NCI-H146 treated with DMSO at 0.1 percent for 48 hours (cell line): ENCODE results near the gene LEKR1.
A peak's percentile ranks its signal among the peaks of the same experiment; 100 is the strongest.
"Not testable (repeated sequence)": the region's sequence is repeated elsewhere in the genome, so short reads cannot be mapped to it uniquely, and the experiment has no call there.

ENCODE experiments used
- DNase-seq: peaks from one replicate; lab custom pipeline; 2025; ENCODE audit not compliant: unreplicated experiment; lab: John Stamatoyannopoulos, UW

LEKR1 gene

DNA sequence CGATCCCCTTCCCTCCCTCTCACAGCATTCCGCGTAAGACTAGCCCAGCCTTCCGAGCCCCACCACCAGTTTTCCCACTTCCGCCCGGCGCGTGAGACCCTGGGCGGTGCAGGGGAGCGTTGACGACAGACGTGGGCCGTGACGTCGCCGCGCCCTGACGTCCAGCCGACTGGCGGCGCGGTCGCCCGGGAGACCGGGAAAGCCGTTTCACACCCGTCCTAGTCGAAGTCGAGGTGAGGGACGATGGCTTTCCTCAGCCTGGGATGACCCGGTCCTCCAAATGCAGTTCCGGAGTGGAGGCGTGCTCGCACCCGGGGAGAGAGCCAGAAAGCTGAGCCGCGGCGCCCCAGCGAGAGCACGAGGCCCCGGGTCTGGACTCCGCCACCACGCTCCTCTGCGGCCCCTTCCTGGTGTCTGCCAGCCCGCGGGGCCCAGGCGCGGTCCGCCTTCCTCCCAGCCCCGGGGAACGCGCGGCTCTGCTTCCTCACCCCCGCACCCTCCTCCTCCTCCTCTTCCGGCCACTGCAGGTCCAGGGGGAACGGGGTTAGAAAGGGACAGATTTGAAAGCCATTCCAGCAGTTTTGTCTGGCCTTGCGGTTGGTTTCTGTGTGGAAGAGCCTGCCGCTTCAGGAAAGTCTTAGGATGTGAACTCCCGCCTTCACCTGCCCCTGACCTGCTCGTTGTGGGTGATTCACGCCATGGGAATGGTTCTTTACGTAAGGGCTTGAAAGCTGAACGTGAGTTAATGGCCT, at the start of gene LEKR1:
Gene LEKR1 (plus strand): TSS at position 210 of the 752 bp plus-strand sequence. CDS start 2,977 bp downstream, outside the sequence.
- peak; percentile 93 for DNase-seq

DNA sequence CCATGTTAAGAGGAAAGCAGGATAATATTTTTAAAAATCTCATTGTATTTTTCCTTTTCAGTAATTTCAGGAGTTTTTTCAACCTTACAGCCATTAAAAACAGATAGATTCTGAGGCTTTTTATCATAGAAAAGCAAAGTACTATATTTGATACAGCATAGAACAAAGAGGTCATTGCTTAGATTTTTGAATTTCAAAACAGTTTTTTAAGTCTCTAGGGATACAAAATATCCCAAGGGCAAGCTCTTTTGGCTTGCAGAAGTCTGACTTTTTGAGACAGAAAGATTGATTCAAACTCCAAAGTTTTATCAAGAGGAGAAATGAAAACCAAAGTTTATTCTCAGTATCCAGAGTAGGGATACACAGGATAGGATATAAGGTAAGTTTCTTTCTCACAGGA, 49.3 kb upstream of the LEKR1 start:
- no peak for DNase-seq

DNA sequence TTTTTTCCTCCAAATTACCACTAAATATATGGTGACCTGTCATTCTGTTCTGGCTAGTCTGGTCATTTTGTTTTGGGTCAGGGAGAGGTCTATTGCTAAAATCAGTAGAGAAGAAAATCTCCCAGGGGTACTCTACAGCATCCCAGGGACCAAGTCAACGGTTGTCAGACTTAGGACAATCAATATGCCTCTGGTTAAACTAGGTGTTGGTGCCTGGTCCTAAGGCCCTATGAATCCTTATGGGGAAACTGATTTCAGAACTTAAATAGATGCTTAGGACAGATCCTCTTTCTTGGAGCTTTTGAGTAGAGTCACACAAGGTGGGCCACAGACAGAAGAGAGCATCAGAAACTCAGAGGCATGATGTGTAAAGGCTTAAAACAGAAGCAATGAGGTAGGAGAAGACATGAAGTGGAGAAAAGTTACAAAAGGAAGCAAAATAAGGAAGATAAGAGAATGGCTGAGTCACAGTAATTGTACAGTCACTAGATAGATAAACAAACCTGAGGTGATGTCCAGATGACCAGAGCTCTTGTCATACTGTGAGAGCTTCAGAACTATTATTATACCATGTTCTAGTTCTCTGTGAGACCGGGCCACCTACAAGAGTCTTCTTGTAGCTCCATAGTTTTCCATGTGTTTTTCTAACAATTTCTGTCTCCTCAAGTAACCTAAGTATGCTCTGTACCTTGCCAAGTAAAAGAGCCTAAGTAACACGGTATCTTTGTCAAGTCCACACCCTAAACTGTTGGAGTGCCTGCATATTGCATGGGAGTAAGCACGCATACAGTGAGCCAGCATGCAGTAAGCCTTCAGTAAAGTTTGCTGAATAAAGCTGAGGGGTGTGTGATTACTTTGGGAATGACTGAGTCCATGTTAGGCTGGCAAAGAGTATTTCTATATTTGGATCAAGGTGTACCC, 44.6 kb upstream of the LEKR1 start:
- no peak for DNase-seq

DNA sequence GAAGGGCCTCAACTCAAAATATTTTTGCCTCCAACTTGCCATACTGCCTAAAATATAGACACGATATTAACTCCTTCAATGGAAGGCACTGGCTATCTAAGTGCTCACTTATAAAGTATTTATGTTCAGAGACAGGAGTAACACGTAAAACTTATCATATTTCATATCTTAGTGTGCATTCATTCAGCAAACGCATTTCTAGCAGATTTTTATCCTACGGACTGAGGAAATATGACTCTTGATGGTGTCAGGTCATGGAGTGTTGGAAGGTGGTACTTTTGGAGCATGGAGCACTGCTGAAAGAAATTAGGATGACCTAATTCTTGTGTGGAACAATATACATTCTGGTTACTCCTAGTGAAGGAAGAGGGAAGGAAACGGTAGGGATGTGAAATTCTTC, 43.8 kb upstream of the LEKR1 start:
- DNase-seq: no peak

DNA sequence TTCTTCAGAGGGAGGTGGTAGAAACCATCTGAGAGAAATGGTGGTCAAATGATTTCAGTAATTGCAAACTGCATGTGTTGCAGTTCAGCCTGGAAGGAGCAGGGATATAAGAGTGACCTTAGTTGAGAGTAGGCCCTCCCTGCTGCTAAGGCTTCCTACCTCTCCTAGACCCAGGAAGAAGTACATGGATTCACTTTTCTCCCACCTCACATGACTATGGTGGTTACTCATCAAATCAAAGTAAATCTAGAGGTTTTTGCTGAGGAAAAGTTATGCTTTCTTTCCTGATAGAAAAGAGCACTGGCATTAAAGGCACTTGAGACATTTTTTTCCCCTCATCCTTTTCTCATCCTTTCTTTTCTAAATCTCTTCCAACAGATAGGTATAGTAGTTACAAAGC, 43.2 kb upstream of the LEKR1 start:
- DNase-seq: no peak

DNA sequence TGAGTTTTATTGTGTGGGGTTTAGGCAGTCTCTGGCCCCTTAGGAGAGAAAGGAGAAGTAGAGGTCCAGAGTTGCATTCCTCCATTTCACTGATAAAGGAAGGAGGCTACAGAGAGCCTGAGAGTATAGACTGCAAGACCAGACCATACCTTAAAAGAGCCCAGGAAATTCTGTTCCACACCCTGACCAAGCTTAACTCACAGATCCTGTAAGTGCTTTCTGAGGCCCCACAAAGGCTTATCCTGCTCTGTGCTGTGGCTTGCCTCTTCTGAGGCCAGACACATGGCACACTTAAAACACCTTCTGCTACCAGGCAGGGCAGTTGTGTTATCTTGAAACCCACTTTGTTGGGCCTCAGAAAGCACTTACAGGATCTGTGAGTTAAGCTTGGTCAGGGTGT, 39.2 kb upstream of the LEKR1 start:
- no peak for DNase-seq

DNA sequence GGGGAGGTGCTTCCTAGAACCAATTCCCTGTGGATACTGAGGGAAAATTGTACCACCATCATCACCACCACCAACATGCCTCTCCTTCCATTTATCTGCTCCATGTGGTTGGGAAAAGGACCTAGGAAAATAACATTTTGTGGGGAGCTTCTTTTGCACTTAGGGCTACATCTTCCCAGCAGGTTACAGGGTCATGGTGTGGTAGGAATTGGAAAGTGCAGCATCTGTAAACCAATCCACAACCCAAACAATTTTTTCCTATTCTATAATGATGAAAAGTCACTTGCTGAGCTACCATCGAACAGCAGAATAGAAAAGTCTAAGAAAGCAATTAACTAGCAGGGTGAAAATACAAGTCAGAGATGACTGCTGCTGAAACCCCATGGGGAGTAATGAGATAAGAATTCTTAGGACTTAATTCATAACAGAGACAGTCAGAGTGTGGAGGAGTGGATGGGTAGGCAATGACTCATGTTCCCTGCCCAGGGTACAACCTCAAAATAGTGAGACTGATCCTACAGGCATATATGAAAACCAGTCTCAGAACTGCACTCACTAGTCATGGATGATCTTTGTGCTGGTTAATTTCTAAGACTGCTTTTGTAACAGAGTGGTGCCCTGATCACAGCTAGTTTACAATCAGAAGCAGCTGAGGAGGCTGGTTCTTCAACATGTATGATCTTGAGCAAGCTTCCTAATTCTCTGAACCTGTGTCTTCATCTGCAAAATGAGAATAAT, 38.1 kb upstream of the LEKR1 start:
- no peak for DNase-seq

DNA sequence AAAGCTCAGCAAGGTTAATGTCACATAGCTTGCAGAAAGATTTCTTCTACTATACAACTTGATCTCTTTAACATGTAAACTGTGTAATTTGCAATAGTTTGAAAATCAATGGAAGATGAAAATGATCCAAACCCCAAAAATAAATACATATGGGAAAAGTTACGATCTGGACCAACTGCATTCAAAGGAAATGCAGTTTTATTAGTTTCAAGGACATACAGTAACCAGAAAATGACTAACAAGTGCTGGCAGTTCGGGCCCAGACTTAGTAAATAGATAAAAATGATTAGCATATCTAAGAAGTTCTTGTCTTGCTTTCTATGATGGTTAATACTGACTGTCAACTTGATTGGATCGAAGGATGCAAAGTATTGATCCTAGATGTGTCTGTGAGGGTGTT, 37.3 kb upstream of the LEKR1 start:
- DNase-seq: no peak

DNA sequence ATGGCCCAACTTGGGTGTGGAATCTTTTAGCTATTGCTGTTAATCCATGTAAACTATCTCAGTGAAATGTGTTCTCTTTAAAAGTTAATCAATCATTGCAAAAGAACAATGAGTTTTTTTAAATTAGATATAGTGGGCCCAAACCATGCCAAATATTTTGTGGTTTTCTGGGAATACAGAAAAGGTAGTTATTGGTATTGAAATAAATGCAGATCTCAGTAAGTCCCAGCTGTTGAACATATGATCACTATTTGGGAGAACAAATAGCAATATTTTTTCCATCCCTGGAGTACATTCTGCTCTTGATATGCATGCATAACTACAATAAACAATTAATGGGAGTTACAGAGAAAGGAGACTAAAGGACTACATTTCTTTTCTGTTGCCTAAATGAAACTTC, 36.0 kb upstream of the LEKR1 start:
- no peak for DNase-seq

DNA sequence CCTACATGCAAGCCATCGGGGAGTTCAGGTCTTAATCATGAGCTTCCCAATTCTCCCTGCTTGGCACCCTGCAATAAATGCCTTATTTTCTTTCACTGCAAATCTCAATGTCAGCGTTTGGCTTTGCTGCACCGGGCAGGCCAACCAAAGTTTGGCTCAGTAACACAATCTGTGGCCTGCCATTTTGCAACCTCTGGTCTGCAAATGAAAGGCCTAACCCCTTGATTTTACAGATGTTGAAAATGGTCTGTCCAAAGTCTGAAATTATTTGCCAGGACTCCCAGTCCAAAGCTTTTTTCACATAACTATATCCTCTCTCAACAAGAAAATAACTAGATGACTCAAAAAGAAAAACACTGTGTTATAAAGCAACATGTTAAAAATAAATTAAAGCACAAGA, 34.0 kb upstream of the LEKR1 start:
- no peak for DNase-seq

DNA sequence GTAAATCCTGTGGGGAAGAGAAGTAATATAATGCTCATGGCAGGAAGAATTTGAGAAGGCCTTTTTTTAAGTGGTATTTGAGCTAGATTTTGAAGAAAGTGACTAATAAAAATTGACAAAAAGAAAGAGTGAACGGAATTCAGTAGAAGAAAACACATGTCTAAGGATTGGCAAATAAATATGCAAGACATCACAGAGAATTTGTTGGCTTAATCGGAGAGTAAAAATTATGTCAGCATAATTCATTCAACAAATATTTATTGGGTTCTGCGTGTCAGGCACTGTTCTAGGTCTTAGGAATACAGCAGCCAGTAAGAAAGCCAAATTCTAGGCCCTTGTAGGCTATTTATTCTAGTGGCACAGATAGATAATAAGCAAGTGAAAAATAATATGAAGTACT, 33.6 kb upstream of the LEKR1 start:
- no peak for DNase-seq

DNA sequence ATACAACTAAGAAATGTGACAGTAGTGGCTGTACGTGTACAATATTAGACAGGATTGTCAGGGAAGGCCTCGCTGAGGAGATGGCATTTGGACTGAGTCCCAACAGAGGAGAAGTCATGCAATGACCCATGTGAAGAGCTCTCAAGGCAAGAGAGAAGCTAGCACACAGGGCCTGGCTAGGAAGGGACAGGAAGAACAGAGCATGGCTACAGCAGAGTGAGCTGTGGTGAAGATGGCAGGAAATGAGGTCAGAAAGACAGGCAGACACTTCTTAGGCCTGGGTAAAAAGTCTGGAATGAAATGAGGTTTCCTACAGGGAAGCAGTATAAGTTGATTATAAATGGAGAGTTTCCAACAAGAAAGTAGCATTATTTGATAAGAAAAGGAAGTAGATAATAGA, 33.2 kb upstream of the LEKR1 start:
- DNase-seq: no peak

DNA sequence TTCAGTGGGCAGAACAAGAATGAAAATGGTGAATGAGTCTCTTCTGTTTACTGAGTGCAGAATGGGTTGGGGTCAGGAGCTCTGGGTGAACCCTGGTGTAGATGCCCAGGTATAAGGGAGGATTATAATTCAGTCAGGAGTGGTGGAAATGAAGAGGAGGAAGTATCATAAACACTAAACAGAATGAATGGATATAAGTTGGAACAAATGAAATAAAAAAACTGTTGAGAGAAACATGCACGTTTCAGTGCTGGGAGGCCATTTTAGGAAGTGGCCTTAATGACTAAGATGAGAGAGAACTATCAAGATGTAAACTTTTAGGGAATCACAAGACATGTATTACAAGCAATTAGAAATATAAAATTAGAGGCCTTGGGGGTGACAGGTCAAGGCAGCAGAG, 32.8 kb upstream of the LEKR1 start:
- DNase-seq: no peak

DNA sequence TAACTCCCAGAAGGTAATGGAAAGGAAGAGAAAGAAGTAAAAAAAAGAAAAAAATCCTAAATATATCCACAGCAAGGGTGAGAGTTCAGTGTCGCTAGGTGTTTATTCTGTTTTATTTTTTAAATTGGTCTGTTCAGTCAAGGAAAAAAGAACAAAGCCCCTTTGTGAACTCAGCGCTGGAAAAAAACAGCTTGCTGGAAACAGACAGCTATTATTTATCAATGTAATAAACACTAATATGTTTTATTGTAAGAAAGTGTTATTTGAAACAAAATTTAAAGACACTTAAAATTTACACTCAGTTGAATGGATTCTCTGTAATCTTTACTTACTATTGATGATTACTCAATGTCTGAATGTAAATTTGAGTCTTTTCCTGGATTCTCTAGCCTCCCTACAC, 32.3 kb upstream of the LEKR1 start:
- no peak for DNase-seq

DNA sequence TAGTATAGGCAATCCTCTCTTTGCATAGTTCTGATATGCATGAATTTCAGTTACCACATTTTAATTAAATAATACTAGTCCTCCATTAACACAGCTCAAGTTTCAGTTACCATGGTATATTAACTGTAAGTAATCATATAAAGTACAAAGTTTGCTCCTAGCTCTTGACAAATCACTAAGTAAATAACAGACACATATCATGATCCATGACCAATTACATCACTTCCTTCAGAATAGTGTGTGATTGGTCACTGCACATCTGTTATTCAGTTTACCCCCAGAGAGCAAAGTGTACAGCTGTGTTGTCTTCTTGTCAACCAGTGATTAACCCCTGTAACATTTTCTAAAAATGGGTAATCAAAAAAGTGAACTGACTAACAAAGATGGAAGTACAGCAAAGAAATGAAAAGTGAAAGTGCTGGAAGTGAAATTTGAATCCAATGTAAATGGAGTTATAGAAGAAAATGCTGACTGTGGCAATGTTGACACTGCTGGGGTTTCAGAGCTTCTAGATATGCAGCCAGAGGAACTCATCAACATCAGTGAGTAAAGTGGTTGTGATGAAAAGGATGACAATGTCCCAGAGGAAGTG, 30.2 kb upstream of the LEKR1 start:
- no peak for DNase-seq

DNA sequence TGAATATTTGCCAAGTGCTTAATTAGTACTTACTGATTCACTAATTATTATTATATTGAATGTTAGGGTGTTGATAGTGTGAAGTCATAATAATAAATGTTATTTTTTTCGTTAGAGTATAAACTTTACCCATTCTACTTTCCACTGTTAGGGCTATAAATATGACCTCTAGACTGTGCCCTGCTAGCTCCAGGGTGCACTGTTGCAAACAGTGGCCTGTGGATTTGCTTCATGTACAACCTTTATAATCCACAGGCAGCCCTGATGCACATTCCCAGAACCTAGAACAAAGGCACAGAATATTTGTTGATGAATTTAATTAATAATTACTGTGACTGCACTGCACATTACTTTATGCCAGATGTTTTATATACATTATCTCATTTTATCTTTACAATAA, 28.8 kb upstream of the LEKR1 start:
- DNase-seq: no peak

DNA sequence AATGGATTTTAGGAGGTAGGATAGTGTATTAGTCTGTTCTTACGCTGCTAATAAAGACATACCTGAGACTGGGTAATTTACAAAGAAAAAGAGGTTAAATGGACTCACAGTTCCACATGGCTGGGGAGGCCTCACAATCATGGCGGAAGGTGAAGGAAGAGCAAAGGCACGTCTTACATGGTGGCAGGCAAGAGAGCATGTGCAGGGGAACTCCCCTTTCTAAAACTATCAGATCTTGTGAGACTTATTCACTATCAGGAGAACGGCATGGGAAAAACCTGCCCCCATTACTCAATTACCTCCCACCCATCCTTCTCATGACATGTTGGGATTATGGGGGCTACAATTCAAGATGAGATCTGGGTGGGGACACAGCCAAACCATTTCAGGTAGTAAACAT, 25.9 kb upstream of the LEKR1 start:
- not testable (repeated sequence) for DNase-seq

DNA sequence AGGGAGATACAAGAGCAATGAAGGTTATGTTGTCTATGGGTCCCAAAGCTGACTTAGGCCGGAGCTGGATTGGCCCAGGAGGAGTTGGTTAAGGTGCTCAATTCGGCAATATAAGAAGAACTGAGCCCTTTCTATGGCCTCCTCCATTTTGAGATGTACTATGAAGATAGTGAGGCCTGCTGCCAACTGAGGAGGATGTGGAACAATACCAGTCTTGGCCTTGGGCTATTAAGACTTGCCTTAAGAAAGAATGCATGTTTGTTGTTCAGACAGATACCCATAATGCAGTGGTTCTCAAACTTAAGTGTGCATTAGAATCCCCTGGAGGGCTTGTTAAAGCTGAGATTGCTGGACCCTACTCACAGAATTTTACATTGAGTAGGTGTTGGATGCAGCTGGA, 24.4 kb upstream of the LEKR1 start:
- no peak for DNase-seq

DNA sequence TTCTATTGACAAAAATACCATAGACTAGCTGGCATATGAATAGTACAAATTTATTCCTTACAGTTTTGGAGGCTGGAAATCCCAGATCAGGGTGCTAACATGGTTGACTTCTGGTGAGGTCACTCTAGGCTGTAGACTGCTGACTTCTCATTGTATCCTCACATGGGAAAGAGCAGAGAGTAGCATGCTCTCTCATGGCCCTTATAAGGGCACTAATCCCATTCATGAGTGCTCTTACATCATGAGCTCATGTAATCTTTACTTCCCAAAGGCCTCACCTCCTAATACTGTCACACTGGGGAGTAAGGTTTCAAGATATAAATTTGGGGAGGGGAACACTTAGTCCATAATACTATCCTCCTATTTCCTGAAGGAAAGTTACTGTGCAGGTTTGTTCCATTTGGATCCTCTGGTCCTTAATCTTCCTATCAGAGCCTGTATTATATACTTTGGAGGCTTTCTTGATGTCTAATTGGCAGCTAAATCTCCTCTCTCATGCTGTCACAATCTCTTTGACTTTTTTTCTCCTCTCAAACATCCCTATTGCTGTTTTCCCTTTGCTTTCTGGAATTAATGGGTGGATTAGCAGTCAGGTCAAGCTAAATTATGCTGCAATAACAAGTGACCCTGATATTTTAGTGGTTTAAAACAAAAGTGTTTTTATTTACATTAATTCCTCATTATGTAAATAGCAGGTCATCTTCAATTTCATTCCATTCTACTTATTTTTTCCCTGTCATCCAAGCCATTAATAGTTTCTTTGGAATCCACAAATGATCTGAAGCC, 23.1 kb upstream of the LEKR1 start:
- no peak for DNase-seq

DNA sequence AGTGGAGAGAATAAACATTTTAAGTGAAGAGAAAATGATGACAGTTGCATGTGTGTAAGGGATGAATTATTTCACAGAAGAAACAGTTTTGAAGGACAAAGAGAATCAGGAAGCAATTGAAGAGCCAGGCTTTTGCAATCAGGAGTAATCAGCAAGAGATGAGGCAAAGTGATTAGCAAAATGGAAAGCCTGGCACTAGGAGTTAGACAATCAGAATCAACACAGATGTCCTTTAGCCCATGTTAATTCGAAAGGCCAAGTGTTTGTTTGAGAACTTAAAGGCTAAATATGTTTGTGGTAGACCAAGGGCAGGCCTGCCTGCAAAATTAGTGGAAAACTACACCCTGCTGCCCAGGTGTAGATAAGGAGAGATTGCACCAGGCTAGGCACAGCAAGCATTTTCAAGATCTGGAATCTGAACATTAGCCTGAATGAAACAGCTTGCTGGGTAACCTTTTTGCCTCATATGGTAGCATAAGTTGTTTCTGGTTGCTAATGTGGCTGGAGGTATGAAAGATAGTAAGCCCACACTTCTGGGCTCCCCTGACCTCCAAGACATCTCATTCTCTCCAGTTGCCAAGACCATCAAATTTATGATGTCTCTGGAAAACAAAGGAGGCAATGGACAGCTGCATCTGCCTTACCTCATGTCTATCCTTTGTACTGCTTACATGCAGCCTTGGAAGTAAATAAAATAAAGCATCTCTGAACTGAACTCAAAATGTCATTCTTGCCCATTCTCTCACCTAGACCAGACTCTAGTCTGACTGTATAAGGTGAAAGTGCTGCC, 22.0 kb upstream of the LEKR1 start:
- DNase-seq: no peak
